RWPE2 (cell line): Measurements from ENCODE around the gene TLE3.

Experiments
- ATAC-seq: fragments of 200-7000 bp; cut with Tn5 transposase; 3 replicates; pipeline ENCODE4 v1.9.1; 2021; ENCODE audit warnings: low read depth
- DNase-seq: peaks from one replicate; pipeline ENCODE4 v3.0.0-alpha.2; 2020; ENCODE audit warnings: low spot score
- H3K27ac ChIP-seq: fragments of 450-650 bp; 2 replicates; pipeline ENCODE4 v1.5.1; 2017; ENCODE audit warnings: mild to moderate bottlenecking; ENCODE audit not compliant: poor library complexity, severe bottlenecking
- H3K27me3 ChIP-seq: fragments of 250-450 bp; sonication (Bioruptor Pico); 2 replicates; pipeline ENCODE4 v1.5.1; 2021; ENCODE audit warnings: mild to moderate bottlenecking, moderate library complexity; ENCODE audit not compliant: insufficient read depth, poor library complexity, severe bottlenecking
- H3K36me3 ChIP-seq: fragments of 250-450 bp; sonication (Bioruptor Pico); 2 replicates; pipeline ENCODE4 v1.5.1; 2020; ENCODE audit warnings: low read depth, mild to moderate bottlenecking, moderate library complexity
- H3K4me1 ChIP-seq: fragments of 250-450 bp; sonication (Bioruptor Pico); 2 replicates; pipeline ENCODE4 v1.5.1; 2021; ENCODE audit warnings: mild to moderate bottlenecking, moderate library complexity; ENCODE audit not compliant: insufficient read depth, poor library complexity, severe bottlenecking
- H3K4me3 ChIP-seq: fragments of 250-450 bp; sonication (Bioruptor Pico); 2 replicates; pipeline ENCODE4 v1.5.1; 2021; ENCODE audit warnings: mild to moderate bottlenecking, moderate library complexity; ENCODE audit not compliant: severe bottlenecking
- H3K9me3 ChIP-seq: fragments of 250-450 bp; sonication (Bioruptor Pico); 2 replicates; pipeline ENCODE4 v1.5.1; 2021; ENCODE audit warnings: mild to moderate bottlenecking, moderate library complexity; ENCODE audit not compliant: severe bottlenecking
- TF ChIP-seq, protein P1 (sequence below): fragments of 450-650 bp; IDR thresholded peaks from one replicate; pipeline ENCODE4 v1.5.1; 2017; ENCODE audit warnings: mild to moderate bottlenecking, moderate library complexity; ENCODE audit not compliant: poor library complexity, severe bottlenecking

The TLE3 gene

DNA sequence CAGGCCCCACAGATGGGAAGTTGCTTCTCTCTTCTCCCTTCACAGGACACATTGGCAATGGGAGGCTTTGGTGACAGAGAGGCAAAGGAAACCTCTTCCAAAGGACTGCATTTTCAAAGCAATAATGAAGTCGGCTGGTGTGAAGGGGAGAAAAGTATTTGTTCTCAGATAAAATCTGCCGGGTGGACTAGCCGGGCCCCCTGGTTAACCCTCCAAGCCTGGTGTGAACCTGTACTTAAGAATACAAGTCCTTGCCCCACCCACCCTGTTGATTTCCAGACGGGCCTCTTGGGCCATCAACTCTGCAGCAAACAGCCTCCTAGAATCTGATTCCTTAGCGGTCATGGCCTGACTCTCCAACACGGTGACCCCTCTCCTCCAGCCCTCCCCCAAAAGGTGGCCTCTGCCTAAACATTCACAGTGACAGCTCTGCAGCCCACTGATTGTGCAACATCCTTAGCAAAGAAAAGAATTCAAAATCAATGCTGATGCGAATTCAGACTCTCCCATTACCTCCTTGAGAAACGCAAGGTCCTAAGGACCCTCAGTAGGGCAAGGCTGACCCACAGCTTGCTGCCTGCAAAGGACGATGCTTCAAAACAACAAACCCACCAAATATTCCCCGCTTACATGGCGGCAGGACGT, 9.9 kb downstream of the TLE3 start:
- ATAC-seq, result no peak
- no peak overlapping the region for H3K27ac ChIP-seq
- TF ChIP-seq, protein P1, sequence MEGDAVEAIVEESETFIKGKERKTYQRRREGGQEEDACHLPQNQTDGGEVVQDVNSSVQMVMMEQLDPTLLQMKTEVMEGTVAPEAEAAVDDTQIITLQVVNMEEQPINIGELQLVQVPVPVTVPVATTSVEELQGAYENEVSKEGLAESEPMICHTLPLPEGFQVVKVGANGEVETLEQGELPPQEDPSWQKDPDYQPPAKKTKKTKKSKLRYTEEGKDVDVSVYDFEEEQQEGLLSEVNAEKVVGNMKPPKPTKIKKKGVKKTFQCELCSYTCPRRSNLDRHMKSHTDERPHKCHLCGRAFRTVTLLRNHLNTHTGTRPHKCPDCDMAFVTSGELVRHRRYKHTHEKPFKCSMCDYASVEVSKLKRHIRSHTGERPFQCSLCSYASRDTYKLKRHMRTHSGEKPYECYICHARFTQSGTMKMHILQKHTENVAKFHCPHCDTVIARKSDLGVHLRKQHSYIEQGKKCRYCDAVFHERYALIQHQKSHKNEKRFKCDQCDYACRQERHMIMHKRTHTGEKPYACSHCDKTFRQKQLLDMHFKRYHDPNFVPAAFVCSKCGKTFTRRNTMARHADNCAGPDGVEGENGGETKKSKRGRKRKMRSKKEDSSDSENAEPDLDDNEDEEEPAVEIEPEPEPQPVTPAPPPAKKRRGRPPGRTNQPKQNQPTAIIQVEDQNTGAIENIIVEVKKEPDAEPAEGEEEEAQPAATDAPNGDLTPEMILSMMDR, result no peak
- no peaks in the 10 kb centered on the region for H3K27me3 ChIP-seq
- peaks cover 14% of the 10 kb centered on the region for H3K4me1 ChIP-seq
- DNase-seq, result no peak
- H3K4me3 ChIP-seq, result no peak overlapping the region
- H3K36me3 ChIP-seq, result peaks cover 83% of the 10 kb centered on the region
- no peaks in the 10 kb centered on the region for H3K9me3 ChIP-seq

DNA sequence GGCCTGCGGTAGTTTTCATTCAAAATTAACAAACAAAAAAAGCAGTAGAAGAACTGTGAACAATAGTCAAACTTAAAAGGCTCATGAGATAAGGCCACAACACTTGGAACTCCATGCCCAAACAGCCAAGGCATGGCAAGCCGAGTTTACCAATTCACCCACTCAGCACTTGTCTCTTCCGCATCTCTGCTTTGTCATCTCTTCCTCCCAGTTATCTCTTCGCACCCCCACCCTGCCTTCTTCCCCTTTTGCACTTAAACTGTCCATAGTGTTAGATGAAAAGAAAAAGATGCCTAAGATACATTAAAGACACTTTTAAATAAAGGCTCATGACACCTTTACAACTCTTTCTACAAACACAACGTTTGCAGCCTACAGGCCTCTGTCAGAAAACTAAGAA, 11.1 kb downstream of the TLE3 start:
- H3K27me3 ChIP-seq, result no peaks in the 10 kb centered on the region
- ATAC-seq (no peak), DNase-seq (no peak)
- H3K27ac ChIP-seq, result no peak overlapping the region
- TF ChIP-seq, protein P1, result no peak
- no peak overlapping the region for H3K4me3 ChIP-seq
- peaks cover 2% of the 10 kb centered on the region for H3K4me1 ChIP-seq
- peaks cover 83% of the 10 kb centered on the region for H3K36me3 ChIP-seq
- no peaks in the 10 kb centered on the region for H3K9me3 ChIP-seq

DNA sequence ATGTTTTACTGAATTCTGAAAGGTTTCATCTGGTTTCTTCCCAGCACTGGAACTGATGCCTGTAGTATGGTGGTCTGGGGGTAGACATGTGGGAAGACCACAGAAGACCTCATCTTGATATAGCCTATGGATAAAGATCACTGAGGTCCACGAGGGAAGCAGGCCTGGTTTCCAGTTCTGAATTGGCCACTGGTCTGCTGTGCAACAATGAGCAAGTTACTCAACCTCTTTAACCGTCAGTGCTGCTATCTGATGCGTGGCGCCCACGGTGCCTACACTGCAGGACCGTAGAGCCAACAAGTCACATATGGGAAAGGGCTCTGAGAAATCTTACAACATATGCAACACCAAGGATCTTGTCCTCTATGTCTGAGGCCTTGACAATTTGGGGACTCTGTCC, 13.3 kb downstream of the TLE3 start:
- Histone ChIP-seq H3K27ac (no peak overlapping the region), H3K4me1 (no peaks in the 10 kb centered on the region), H3K9me3 (no peaks in the 10 kb centered on the region), H3K27me3 (no peaks in the 10 kb centered on the region), H3K36me3 (peaks cover 89% of the 10 kb centered on the region), H3K4me3 (no peak overlapping the region)
- TF ChIP-seq, protein P1, result no peak
- DNase-seq (no peak), ATAC-seq (no peak)

DNA sequence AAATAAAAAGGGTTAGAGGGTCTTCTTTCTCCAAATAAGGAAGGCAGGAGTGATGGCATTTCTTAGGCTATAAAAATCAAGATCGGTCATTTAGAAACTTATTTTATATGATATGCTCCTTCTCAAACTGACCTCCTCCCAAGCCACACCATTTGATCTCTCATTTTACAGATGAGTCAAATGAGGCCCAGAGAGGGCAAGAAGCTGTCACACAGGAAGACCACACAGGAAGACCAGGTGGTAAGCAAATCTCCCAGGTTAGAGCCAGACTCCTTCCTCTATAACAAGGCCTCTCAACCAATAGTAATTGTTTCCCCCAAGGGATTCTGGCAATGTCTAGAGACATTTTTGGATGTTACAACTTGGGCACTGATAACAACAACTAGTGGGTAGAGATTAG, 13.8 kb downstream of the TLE3 start:
- H3K36me3 ChIP-seq, result peaks cover 84% of the 10 kb centered on the region

DNA sequence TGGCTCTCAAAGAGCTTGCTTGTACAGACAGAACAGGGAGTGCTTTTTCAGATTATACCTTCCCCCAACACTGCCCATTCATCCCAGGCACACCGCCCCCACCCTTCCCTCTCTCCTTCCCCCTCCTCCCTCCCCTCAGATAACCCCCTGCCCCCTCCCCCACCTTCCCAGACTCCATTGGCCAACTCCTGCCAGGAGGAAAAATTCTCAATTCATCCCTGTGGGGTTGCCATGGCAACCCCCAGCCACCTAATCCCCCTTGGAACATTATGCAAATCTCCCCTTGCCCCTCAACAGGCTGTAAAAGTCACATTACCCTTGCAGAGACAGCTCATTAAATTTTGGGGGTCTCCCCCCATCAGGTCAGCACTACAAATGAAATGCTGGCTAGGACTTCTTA, 14.3 kb downstream of the TLE3 start:
- Histone ChIP-seq H3K4me3 (no peak overlapping the region), H3K9me3 (no peaks in the 10 kb centered on the region), H3K4me1 (no peaks in the 10 kb centered on the region), H3K27me3 (no peaks in the 10 kb centered on the region), H3K27ac (no peak overlapping the region), H3K36me3 (peaks cover 82% of the 10 kb centered on the region)
- no peak for DNase-seq
- no peak for ATAC-seq
- TF ChIP-seq, protein P1, result no peak

More for the DNA sequence above, 13.8 kb downstream of the TLE3 start:
- TF ChIP-seq, protein P1, result no peak
- no peaks in the 10 kb centered on the region for H3K27me3 ChIP-seq
- H3K9me3 ChIP-seq, result no peaks in the 10 kb centered on the region
- ATAC-seq (no peak), DNase-seq (no peak)
- H3K4me3 ChIP-seq, result no peak overlapping the region
- H3K4me1 ChIP-seq, result no peaks in the 10 kb centered on the region
- H3K27ac ChIP-seq, result no peak overlapping the region
